ENCODE measurements around the gene MAST3. TPM values are rescaled to one million over a fixed set of nuclear protein-coding genes. Genes with fewer than 3 reads are reported as not detected.
"Not testable (repeated sequence)": the region's sequence is repeated elsewhere in the genome, so short reads cannot be mapped to it uniquely, and the experiment has no call there.

Gene MAST3
- total RNA-seq, 4 donors from 2014 or later: 47.8 to 56.3 (median 52.0) TPM

DNA sequence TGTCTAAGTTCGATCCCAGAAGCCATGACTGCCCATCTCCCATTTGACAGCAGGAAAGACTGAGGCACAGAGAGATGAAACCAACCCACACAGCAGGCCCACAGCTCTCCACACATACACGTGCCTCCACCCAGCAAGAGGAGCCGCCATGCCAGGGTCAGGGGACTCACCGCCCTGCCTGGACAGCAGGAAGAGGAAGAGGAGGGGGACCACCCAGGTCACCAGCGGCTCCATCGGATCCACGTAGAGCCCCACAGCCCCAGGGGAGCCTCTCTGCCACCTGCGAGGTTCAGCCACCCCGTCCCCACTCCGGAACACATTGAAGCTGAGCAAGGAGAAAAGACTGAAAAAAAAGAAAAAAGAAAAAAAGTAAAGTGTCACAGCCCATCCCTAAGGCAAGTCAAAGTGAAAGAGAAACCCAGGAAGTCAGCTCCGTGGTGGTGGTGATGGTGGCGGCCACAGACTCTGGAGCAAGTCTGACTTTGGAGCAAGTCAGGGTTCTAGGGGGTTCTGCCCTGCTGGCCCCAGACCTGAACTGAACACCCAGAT, 10.9 kb upstream of the MAST3 start, which contains the start of gene IL12RB1:
Gene IL12RB1, minus strand, starts transcription at position 345 of the 549 bp plus-strand sequence. Its CDS starts 111 bp downstream, at position 234.
- Histone ChIP-seq H3K4me3 (peak within 1 kb of the TSS; percentile 44 to 61 (median 55)), H3K4me1 (peaks cover 0 to 26% (median 12%) of the 10 kb centered on the region in 4 donors), H3K27ac (peak within 1 kb of the TSS; percentile 54 to 88 (median 77)), H3K36me3 (no peaks in the 10 kb centered on the region), H3K9me3 (no peaks in the 10 kb centered on the region), H3K27me3 (no peaks in the 10 kb centered on the region)
- TF ChIP-seq POLR2A (IDR thresholded peaks at IDR 0.05): no peak
- TF ChIP-seq, protein P1, sequence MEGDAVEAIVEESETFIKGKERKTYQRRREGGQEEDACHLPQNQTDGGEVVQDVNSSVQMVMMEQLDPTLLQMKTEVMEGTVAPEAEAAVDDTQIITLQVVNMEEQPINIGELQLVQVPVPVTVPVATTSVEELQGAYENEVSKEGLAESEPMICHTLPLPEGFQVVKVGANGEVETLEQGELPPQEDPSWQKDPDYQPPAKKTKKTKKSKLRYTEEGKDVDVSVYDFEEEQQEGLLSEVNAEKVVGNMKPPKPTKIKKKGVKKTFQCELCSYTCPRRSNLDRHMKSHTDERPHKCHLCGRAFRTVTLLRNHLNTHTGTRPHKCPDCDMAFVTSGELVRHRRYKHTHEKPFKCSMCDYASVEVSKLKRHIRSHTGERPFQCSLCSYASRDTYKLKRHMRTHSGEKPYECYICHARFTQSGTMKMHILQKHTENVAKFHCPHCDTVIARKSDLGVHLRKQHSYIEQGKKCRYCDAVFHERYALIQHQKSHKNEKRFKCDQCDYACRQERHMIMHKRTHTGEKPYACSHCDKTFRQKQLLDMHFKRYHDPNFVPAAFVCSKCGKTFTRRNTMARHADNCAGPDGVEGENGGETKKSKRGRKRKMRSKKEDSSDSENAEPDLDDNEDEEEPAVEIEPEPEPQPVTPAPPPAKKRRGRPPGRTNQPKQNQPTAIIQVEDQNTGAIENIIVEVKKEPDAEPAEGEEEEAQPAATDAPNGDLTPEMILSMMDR (IDR thresholded peaks at IDR 0.05): no peak
- peak in 2 of 3 donors; percentile 74 to 81 for DNase-seq

DNA sequence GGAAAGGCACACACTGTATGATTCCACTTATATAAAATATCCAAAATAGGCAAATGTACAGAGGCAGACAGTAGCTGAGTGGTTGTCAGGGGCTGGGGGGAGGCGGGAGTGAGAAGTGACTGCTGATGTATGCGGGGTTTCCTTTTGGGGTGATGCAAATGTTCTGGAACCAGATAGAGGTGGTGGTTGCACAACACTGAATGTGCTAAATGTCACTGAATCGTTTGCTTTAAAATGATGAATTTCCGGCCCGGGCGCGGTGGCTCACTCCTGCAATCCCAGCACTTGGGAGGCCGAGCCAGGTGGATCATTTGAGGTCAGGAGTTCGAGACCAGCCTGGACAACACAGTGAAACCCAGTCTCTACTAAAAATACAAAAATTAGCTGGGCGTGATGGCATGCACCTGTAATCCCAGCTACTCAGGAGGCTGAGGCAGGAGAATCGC, 8.5 kb upstream of the MAST3 start:
- Histone ChIP-seq H3K4me1 (peaks cover 0 to 26% (median 12%) of the 10 kb centered on the region in 4 donors), H3K27ac (peak overlapping the region; percentile 75 to 88 (median 86))
- peak in 2 of 3 donors; percentile 75 to 87 for DNase-seq
- not testable (repeated sequence) for H3K36me3 ChIP-seq, H3K4me3 ChIP-seq, H3K27me3 ChIP-seq, H3K9me3 ChIP-seq

DNA sequence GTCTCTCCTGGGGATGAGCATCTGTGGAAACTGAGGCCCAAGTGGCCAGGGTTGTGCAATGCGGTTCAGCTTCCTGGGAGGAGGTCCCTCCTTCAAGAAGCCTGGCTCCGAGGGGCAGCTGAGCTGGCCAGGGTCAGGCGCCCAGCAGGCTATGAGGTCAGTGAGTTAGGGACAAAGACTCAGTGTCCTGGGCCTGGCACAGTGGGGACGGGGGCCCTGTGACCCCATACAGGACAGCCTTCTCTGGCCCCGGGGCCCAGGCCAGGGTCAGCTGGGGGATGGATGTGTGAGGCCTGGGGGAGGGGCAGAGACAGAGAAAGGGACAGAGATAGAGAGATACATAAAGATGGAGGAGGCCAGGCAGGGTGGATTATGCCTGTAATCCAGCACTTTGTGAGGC, 7.9 kb upstream of the MAST3 start:
- peak overlapping the region; percentile 75 to 88 (median 86) for H3K27ac ChIP-seq
- peaks cover 0 to 26% (median 12%) of the 10 kb centered on the region in 4 donors for H3K4me1 ChIP-seq
- no peaks in the 10 kb centered on the region for H3K9me3 ChIP-seq
- no peak for DNase-seq
- H3K36me3 ChIP-seq: no peaks in the 10 kb centered on the region
- TF ChIP-seq, protein P1 (IDR thresholded peaks at IDR 0.05): no peak
- TF ChIP-seq POLR2A (IDR thresholded peaks at IDR 0.05): no peak
- H3K4me3 ChIP-seq: no peak overlapping the region
- H3K27me3 ChIP-seq: no peaks in the 10 kb centered on the region

DNA sequence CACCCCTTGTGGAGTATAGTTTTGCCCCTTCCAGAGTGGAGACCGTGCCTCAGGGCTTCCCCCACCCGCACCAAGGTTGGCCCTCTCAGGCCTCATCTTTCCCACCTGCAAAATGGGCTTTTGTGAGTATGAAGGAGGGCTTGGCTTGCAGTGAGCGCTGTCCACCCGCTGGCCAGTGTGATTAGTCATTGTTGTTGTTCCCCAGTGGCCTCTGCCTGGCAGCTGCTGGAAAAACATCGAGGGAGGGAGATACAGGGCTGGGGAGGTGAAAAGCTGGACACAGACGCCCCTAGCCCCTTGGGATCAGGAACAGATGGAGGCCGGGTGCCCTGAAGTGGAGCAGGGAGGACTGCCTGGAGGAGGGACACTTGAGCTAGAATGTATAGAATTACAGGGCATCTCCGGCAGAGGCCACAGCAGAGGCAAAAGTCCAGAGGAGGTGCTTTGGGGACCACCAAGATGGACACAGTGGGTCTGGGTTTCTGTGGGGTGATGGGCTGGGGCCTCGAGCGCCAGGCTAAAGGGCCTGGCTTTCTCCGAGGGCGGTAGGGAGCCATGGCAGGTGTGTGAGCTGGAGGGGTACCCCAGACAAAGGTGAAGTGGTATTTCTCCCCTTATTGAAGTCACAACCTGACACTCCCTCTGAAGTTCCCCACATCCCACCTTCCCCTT, 6.9 kb upstream of the MAST3 start:
- Histone ChIP-seq H3K9me3 (no peaks in the 10 kb centered on the region), H3K27ac (peak overlapping the region; percentile 75 to 88 (median 86)), H3K4me3 (no peak overlapping the region), H3K4me1 (peaks cover 0 to 26% (median 12%) of the 10 kb centered on the region in 4 donors), H3K36me3 (no peaks in the 10 kb centered on the region), H3K27me3 (no peaks in the 10 kb centered on the region)
- TF ChIP-seq POLR2A (IDR thresholded peaks at IDR 0.05): no peak
- DNase-seq: no peak

DNA sequence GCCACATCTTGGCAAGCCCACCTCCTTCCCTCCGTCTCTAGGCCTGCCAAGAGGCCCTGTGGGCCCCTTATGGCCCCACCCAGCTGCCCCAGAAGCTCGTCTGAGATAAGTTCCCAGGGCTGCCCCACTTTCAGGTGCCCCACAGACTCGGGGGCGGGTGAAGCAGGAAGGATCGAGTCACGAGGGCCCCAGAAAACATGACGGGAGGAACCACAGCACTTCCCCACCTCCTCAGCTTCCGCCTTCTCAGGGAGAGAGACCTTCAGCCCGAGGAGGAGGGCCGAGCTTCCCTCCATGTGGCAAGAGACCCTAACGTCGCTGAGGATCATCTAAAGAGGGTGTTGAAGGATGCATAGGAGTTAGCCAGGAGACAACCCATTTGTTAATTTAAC, 6.4 kb upstream of the MAST3 start:
- peak in 2 of 3 donors; percentile 94 to 95 for DNase-seq
- H3K4me1 ChIP-seq: peaks cover 0 to 24% (median 12%) of the 10 kb centered on the region in 4 donors
- no peak overlapping the region for H3K4me3 ChIP-seq
- no peaks in the 10 kb centered on the region for H3K9me3 ChIP-seq
- H3K36me3 ChIP-seq: no peaks in the 10 kb centered on the region
- no peak for TF ChIP-seq POLR2A (IDR thresholded peaks at IDR 0.05)
- TF ChIP-seq, protein P1 (IDR thresholded peaks at IDR 0.05): no peak
- H3K27ac ChIP-seq: peak overlapping the region; percentile 75 to 88 (median 86)
- no peaks in the 10 kb centered on the region for H3K27me3 ChIP-seq

DNA sequence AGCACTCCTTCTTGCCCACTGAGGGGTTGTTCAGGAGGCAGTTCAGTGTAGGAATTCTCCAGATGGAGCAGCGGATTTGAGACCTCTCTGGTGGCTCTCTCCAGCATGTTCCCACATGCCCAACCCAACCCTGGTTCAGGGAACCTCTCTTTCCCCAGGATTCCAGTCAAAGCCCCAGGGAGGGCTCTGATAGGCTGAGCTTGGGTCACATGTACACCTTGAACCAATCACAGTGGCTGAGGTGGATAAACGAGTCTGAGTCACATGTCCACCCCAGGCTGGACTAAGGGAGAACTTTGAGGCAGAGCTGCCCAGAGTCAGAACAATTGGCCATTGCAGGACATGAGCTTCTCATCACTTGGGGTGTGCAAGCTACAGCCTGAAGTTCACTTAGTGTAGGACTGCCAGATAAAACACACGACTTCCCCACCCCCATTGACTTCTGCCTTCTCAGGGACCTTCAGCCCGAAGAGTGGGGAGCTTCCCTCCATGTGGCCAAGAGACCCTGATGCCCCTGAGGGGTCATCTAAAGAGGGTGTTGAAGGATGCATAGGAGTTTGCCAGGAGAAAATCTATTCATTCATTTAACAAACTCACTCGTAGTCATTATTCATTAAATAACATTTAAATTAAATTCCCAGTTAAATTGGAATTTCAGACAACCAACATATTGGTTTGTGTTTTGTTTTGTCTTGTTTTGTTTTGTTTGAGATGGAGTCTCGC, 4.0 kb upstream of the MAST3 start:
- Histone ChIP-seq H3K4me1 (peaks cover 4 to 26% (median 18%) of the 10 kb centered on the region in 4 donors), H3K27me3 (no peaks in the 10 kb centered on the region), H3K4me3 (no peak overlapping the region), H3K36me3 (no peaks in the 10 kb centered on the region), H3K9me3 (no peaks in the 10 kb centered on the region), H3K27ac (peak overlapping the region in 1 of 4 donors; percentile 6)
- no peak for DNase-seq
- TF ChIP-seq, protein P1 (IDR thresholded peaks at IDR 0.05): no peak
- no peak for TF ChIP-seq POLR2A (IDR thresholded peaks at IDR 0.05)
